Renal cortical epithelial cell (primary cell): ENCODE measurements around the gene DHX15. TPM values are rescaled to one million over a fixed set of nuclear protein-coding genes. Genes with fewer than 3 reads are reported as not detected.

Source experiments
- DNase-seq: peaks from one replicate; pipeline ENCODE4 v3.0.0-alpha.2; 2011; ENCODE audit warnings: low read depth
- total RNA-seq: library from RNA; depleted of rRNA; stranded (reverse); fragments of >200 nt; gene quantifications from 2 replicates; pipeline ENCODE4 v1.2.3, GENCODE V29; 2014

Gene DHX15
- 159 and 240 TPM in 2 replicates for total RNA-seq

GRCh38 chr4:24584211-24584850 lies at the start of gene DHX15:
Gene DHX15 (minus strand): TSS chr4:24584554. CDS start chr4:24584393, 161 bp downstream.
- peak; percentile 92 for DNase-seq

GRCh38 chr4:24632011-24632410 lies 47.7 kb upstream of the DHX15 start:
- DNase-seq: no peak

GRCh38 chr4:24630937-24631336 lies 46.6 kb upstream of the DHX15 start:
- DNase-seq: no peak

DNA sequence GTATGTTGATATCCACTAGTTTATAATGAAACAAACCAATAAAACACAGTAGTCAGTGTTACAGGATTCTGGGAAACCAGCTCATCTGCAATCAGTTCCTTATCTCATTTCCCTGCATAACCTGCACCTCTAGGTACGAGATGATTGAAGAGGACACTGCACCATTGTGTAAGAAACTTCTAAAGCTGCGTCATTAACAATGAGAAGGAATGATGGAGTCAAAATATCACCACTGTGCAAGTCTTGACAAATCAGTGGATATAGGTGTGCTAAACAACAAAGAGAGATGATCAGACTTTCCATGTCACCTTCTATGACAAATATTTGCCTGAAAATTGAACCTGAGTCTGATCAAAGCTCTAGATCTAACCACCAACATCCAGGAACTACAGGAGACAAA lies 40.7 kb upstream of the DHX15 start:
- DNase-seq: no peak

GRCh38 chr4:24624381-24624780 lies 40.0 kb upstream of the DHX15 start:
- DNase-seq: no peak

DNA sequence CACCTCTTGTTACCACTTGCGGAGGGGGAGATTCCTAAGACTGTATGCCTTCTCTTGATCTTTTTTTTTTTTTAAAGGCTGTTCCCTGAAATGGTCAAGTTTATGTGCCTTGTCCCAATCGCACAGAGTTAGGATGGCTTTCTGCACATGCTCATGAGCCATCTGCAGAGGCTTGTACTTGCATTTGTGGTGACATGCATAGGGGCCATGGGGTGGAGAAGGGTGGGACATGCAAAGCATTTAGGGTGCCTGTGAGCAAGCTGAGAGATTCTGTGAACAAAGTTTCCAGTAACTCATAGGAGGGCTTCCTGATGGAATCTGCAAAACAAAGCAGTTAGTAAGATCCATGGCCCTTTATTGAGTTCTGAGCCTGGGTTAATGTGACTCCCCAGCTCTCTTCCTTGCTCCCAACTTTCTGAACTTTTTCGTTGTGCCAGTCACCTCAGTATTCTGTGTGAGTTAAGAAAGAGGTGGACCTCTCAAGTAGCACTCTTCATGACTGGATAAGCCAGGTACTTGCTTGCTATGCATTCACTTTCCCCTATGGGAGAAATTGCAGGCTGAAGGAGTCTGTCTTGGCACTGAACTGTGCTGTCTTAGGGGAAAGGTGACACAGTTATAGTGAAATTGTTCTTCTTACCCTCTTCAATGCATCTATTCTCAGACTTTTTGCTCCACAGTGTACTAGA lies 37.9 kb upstream of the DHX15 start:
- DNase-seq: no peak

- no peak for DNase-seq
These were observed 31.6 kb upstream of the DHX15 start for GRCh38 chr4:24615977-24616376.

- no peak for DNase-seq
These were observed 30.5 kb upstream of the DHX15 start for GRCh38 chr4:24614881-24615280.

GRCh38 chr4:24613502-24613901 lies 29.1 kb upstream of the DHX15 start:
- DNase-seq: no peak

- DNase-seq: no peak
These were observed 27.2 kb upstream of the DHX15 start for GRCh38 chr4:24611575-24611974.

DNA sequence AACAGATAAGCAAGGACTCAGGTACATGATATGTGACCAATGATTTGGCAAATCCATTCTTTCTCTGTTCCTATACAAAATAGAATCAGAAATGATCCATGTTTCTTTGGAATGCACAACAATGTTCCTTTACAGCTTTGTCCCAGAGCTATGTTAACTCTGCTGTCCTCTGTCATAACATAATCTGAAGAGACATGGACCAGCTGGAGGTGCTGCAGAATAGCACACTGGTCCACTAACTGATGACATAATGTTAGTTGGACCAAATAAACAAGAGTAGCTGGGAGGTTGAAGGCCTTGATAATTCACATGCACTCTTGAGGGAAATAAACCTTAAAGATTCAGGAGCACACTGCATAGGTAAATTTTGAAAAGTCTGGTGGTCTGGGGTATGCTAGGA lies 23.0 kb upstream of the DHX15 start:
- no peak for DNase-seq

DNA sequence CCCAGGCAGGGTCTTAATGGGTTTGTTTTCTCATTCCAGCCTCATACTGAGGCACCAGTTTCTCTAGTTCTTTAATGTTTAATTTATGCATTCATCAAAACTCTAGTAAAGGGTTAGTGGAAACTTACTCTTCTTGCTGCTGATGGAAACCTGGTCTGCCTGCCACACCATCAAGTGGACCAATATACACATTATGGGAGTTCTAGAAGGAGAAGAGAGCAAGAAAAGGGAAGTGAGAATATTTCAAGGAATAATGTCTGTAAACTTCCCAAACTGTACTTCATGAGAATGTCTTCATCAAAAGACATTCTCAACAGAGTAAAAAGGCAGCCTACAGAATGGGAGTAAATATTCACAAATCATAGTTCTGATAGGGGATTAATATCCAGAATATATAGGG lies 20.9 kb upstream of the DHX15 start:
- DNase-seq: no peak

- DNase-seq: peak; percentile 55
These were observed 20.3 kb upstream of the DHX15 start for GRCh38 chr4:24604558-24605214.

DNA sequence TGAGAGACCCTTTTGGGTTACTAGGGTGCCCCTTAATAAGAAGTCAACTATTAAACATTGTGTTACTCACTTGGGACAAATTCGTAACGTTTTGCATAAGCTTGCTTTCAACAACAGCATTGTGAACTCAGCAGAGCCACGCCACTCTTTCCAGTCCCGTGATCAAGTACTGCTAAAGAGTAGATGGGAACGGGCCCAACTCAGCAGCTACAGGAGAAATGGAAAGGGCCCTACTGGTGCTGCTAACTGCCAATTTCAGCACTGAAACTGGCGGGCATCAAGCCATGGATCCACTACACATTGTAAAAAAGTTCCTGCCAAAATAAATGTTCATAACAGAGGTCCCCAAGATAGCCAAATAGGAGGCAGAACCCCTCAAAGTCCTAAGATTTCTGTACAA lies 19.0 kb upstream of the DHX15 start:
- DNase-seq: no peak

GRCh38 chr4:24601121-24601520 lies 16.8 kb upstream of the DHX15 start:
- DNase-seq: peak; percentile 92

- no peak for DNase-seq
These were observed 14.9 kb upstream of the DHX15 start for GRCh38 chr4:24599275-24599674.

- peak; percentile 99 for DNase-seq
These were observed 13.7 kb upstream of the DHX15 start for GRCh38 chr4:24598025-24598424.

DNA sequence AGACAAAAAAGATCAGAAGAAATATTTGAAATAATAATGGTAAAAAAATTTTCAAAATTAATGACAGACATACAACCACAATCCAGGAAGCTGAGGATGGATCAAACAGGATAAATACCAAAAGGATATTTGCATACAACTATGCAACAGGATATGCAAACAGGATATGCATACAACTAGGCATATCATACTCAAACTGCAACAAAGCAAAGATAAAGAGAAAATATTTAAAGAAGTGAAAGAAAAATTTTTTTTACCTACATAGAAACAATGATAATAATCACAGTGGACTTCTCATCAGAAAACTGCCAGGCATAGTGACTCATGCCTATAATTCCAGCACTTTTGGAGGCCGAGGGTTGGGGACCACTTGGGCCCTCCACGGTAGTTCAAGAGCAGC lies 11.3 kb upstream of the DHX15 start:
- peak; percentile 35 for DNase-seq

DNA sequence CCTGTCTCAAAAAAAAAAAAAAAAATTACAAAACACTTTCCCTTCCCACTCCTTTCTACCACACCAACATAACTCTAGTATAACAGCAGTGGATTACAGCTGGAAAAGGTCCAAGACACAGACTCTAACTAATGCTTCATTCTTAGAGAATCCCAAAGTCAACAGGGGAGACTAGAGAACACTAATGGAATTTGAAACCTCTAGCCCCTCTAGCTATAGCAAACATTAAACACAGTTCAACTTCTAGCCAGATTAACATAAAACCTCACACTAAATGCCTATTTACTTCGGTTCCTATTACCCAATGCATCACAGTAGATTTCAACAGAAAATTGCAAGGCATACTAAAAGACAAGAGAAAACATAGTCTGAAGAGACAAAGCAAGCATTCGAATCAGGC lies 10.5 kb upstream of the DHX15 start:
- peak; percentile 98 for DNase-seq

DNA sequence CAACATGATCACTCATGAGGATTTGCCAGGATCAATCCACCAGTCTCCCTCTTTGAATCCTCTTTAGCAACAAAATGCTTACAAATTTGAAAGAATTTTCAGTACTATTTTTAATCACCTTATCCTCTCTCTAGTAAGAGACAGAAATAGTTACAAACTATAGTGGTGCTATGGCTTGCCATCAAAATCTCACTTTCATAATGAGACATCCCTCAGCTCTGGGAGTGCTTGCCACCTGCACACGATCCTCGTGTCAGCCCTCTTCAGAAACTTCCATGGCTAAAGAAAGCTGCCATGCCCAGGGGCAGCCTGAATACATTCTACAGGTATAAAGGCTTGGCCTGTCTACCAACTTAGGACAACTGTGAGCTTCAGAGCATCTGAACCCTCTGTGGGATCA lies 5.1 kb upstream of the DHX15 start:
- DNase-seq: no peak

DNA sequence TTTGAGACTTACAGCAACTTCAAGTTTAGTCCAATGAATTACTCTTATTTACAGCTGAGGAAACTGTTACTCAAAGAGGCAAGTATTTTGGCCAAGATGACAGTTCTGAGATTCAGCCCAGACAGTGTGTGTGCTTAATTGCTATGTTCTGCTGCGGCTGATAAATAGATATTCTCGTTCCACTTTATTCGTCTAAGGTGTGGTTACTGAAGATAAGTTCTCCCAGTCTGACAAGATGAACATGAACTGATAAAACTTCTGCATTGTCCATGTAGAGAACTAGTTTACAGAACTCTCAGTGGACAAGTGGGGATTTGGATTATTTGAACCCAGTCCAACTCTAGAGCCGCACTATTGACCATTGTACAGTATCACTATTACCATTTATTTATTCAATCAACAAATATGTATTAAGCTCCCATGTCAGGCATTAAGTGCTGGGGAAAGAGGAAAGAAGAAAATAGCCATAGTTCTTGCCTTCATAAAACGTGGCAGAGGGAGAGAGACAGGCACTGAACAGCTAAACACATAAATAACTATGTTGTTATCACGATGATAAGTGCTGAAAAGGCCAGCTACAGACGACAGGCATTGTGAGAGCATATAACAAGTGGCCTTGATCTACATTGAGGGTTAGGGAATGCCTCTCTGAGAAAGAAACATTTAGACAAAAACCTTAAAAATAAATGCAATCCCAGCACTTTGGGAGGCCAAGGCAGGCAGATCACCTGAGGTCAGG lies 4.0 kb upstream of the DHX15 start:
- DNase-seq: no peak

- DNase-seq: peak; percentile 40
These were observed 723 bp downstream of the DHX15 start for GRCh38 chr4:24583451-24584210.
